T1000 (cell line): ENCODE data around the gene FADD.
"Not testable (repeated sequence)": the region's sequence is repeated elsewhere in the genome, so short reads cannot be mapped to it uniquely, and the experiment has no call there.

Source experiments
- DNase-seq: peaks from one replicate; lab custom pipeline; 2025; ENCODE audit warnings: mixed read lengths; lab: John Stamatoyannopoulos, UW

The FADD gene

GRCh38 chr11:70180906-70181305 is 22.2 kb upstream of the FADD start:
- no peak for DNase-seq

GRCh38 chr11:70182266-70182665 is 20.8 kb upstream of the FADD start:
- no peak for DNase-seq

GRCh38 chr11:70183032-70183431 is 20.1 kb upstream of the FADD start:
- DNase-seq = no peak

GRCh38 chr11:70183483-70184176 is 19.5 kb upstream of the FADD start:
- no peak for DNase-seq

- no peak for DNase-seq
Observed at GRCh38 chr11:70184396-70184795, 18.7 kb upstream of the FADD start.

GRCh38 chr11:70185348-70186055 is 17.6 kb upstream of the FADD start:
- no peak for DNase-seq

GRCh38 chr11:70186420-70186819 is 16.7 kb upstream of the FADD start:
- no peak for DNase-seq

- DNase-seq = no peak
Observed at GRCh38 chr11:70186936-70187335, 16.2 kb upstream of the FADD start.

- no peak for DNase-seq
Observed at GRCh38 chr11:70187771-70188170, 15.3 kb upstream of the FADD start.

- DNase-seq = no peak
Observed at GRCh38 chr11:70189622-70190021, 13.5 kb upstream of the FADD start.

- DNase-seq = peak; percentile 36
Observed at GRCh38 chr11:70191495-70192140, 11.5 kb upstream of the FADD start.

GRCh38 chr11:70192666-70193410 is 10.3 kb upstream of the FADD start:
- DNase-seq = no peak

GRCh38 chr11:70193411-70194292 is 9.4 kb upstream of the FADD start:
- no peak for DNase-seq

GRCh38 chr11:70194792-70195791 is 8.0 kb upstream of the FADD start:
- DNase-seq = no peak

- DNase-seq = no peak
Observed at GRCh38 chr11:70200212-70200844, 2.8 kb upstream of the FADD start.

GRCh38 chr11:70201047-70201446 is 2.0 kb upstream of the FADD start:
- DNase-seq = not testable (repeated sequence)

- DNase-seq = no peak
Observed at GRCh38 chr11:70201882-70202861, 924 bp upstream of the FADD start.

- DNase-seq = peak; percentile 59
Observed at GRCh38 chr11:70203751-70204465, 812 bp downstream of the FADD start.
